ENCODE measurements around the gene DOCK4.

Gene DOCK4

DNA sequence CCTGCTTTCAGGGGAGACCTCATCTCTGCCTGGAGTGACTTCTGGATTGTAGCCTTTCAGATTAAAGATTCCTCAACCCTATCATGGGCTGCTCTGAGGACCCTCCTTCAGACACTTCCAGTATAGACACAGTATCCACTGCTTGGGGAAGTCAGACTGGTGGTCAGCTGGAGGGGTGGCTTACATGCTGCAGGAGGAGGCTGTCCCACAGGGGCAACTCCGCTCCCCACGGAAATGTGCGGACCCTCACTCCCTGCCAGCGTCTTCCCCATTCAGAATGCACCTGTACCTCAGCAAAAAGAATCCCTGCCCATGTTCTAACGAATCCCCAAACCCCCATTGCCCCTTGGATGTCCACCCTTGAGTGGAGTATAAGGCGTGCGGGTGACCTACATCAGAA is 95.5 kb downstream of the DOCK4 start:
- TF ChIP-seq, protein P1, sequence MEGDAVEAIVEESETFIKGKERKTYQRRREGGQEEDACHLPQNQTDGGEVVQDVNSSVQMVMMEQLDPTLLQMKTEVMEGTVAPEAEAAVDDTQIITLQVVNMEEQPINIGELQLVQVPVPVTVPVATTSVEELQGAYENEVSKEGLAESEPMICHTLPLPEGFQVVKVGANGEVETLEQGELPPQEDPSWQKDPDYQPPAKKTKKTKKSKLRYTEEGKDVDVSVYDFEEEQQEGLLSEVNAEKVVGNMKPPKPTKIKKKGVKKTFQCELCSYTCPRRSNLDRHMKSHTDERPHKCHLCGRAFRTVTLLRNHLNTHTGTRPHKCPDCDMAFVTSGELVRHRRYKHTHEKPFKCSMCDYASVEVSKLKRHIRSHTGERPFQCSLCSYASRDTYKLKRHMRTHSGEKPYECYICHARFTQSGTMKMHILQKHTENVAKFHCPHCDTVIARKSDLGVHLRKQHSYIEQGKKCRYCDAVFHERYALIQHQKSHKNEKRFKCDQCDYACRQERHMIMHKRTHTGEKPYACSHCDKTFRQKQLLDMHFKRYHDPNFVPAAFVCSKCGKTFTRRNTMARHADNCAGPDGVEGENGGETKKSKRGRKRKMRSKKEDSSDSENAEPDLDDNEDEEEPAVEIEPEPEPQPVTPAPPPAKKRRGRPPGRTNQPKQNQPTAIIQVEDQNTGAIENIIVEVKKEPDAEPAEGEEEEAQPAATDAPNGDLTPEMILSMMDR (IDR thresholded peaks at IDR 0.05; ENCODE audit: extremely low read depth, insufficient read depth, missing control alignments): no peak
- in situ Hi-C loops (cut with MboI; ENCODE audit: low pct_unique_long_range_greater_than_20kb, low sequenced_read_pairs, unreplicated experiment): no loop called here
- DNase-seq (ENCODE audit: low spot score): no peak

DNA sequence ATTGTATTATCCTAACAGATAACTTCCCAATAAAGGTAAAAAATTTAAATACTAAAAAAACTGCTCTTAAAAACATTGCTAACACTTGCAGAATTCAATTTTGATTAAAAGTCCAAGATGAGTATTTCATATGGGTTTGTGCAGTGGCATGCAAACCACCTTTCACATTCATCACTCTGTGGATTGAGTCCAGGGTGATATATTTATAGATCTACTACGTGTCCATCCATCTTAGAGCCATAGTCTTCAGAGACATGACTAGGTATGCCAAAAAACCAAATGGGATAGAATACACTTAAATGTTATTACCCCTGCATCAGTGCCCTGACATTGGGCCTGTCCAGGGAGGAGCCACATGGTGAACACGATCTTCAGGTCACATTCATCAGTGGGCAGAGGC is 96.0 kb downstream of the DOCK4 start:
- in situ Hi-C loops (cut with MboI; ENCODE audit: low pct_unique_long_range_greater_than_20kb, low sequenced_read_pairs, unreplicated experiment): no loop called here
- no peak for DNase-seq (ENCODE audit: low spot score)
- TF ChIP-seq, protein P1 (IDR thresholded peaks at IDR 0.05; ENCODE audit: extremely low read depth, insufficient read depth, missing control alignments): no peak

DNA sequence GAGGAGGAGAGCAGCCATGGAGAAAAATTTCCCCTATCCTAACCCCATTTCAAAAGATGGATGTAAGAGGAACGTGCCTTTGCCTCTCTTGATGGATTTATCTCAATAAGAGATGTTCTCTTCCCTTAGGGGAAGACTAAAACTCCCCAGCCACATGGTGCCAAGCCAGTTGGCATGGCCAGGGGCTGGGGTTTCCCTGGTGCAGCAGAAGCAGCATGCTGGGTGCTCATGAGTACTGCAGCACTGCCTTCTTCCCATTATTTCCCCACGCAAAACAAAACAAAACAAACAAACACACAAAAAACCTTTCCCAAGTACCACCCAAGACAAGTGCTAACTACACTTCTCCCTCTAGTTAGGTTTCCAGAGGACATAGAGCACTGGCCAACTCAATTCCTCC is 97.2 kb downstream of the DOCK4 start:
- no peak for DNase-seq (ENCODE audit: low spot score)
- in situ Hi-C loops (cut with MboI; ENCODE audit: low pct_unique_long_range_greater_than_20kb, low sequenced_read_pairs, unreplicated experiment): no loop called here
- TF ChIP-seq, protein P1 (IDR thresholded peaks at IDR 0.05; ENCODE audit: extremely low read depth, insufficient read depth, missing control alignments): no peak

- in situ Hi-C loops (cut with MboI; ENCODE audit: low pct_unique_long_range_greater_than_20kb, low sequenced_read_pairs, unreplicated experiment): no loop called here
- TF ChIP-seq, protein P1 (IDR thresholded peaks at IDR 0.05; ENCODE audit: extremely low read depth, insufficient read depth, missing control alignments): no peak
- no peak for DNase-seq (ENCODE audit: low spot score)
These were observed 100.3 kb downstream of the DOCK4 start for GRCh38 chr7:112105584-112106530.

GRCh38 chr7:112104120-112104519 is 102.1 kb downstream of the DOCK4 start:
- TF ChIP-seq, protein P1 (IDR thresholded peaks at IDR 0.05; ENCODE audit: extremely low read depth, insufficient read depth, missing control alignments): no peak
- in situ Hi-C loops (cut with MboI; ENCODE audit: low pct_unique_long_range_greater_than_20kb, low sequenced_read_pairs, unreplicated experiment): no loop called here
- no peak for DNase-seq (ENCODE audit: low spot score)

GRCh38 chr7:112103246-112103645 is 103.0 kb downstream of the DOCK4 start:
- DNase-seq (ENCODE audit: low spot score): no peak
- TF ChIP-seq, protein P1 (IDR thresholded peaks at IDR 0.05; ENCODE audit: extremely low read depth, insufficient read depth, missing control alignments): no peak
- in situ Hi-C loops (cut with MboI; ENCODE audit: low pct_unique_long_range_greater_than_20kb, low sequenced_read_pairs, unreplicated experiment): no loop called here

Measured in GM13977 (cell line).